OCI-LY7 (cell line): ENCODE results near the gene PRR35. TPM values are rescaled to one million over a fixed set of nuclear protein-coding genes. Genes with fewer than 3 reads are reported as not detected.

Experiments used
- BruUV-seq: library from RNA; stranded (reverse); fragments of 400-500 nt; replicated peaks from 2 replicates; lab custom pipeline; 2021; lab: Mats Ljungman, UMichigan
- CTCF ChIA-PET: fragments of 300-600 bp; sonication (Branson Sonifier 250); formaldehyde crosslinking; loops from one replicate; lab custom pipeline; 2022; ENCODE audit warnings: antibody characterized with exemption; ENCODE audit not compliant: unreplicated experiment; lab: Charles Lee
- POLR2A ChIA-PET: fragments of 300-600 bp; sonication (Branson Sonifier 250); formaldehyde crosslinking; loops from one replicate; lab custom pipeline; 2022; ENCODE audit warnings: antibody characterized with exemption; lab: Charles Lee
- DNase-seq: peaks from one replicate; pipeline ENCODE4 v3.0.0-alpha.2; 2015; ENCODE audit warnings: low spot score
- H2AFZ ChIP-seq: fragments of 200-600 bp; sonication (generic), shearing (Covaris generic); 2 replicates; pipeline ENCODE4 v1.6.1; 2014; ENCODE audit warnings: mild to moderate bottlenecking, antibody characterized with exemption, low read length, moderate library complexity
- H3K27ac ChIP-seq: fragments of 200-600 bp; sonication (generic); 2 replicates; pipeline ENCODE4 v1.5.1; 2014; ENCODE audit warnings: mixed run types, low read depth, mild to moderate bottlenecking, moderate library complexity, low read length, inconsistent platforms; ENCODE audit not compliant: poor library complexity, severe bottlenecking
- H3K36me3 ChIP-seq: fragments of 200-600 bp; sonication (generic); 2 replicates; pipeline ENCODE4 v1.6.1; 2014; ENCODE audit warnings: mild to moderate bottlenecking, antibody characterized with exemption, low read length, moderate library complexity, mixed read lengths; ENCODE audit not compliant: insufficient read depth
- H3K4me1 ChIP-seq: fragments of 200-600 bp; sonication (generic); 2 replicates; pipeline ENCODE4 v1.5.1; 2014; ENCODE audit warnings: mild to moderate bottlenecking, low read length; ENCODE audit not compliant: insufficient read depth, poor library complexity, severe bottlenecking
- H3K4me2 ChIP-seq: fragments of 200-600 bp; sonication (generic); 2 replicates; pipeline ENCODE4 v1.6.1; 2014; ENCODE audit warnings: mild to moderate bottlenecking, low read length
- H3K4me3 ChIP-seq: fragments of 200-600 bp; sonication (generic); 2 replicates; pipeline ENCODE4 v1.5.1; 2014; ENCODE audit warnings: mild to moderate bottlenecking, low read depth, low read length; ENCODE audit not compliant: poor library complexity, severe bottlenecking
- H3K79me2 ChIP-seq: fragments of 200-600 bp; sonication (generic); 2 replicates; pipeline ENCODE4 v1.6.1; 2016; ENCODE audit warnings: low read depth, mild to moderate bottlenecking, low read length, moderate library complexity, mixed read lengths; ENCODE audit not compliant: insufficient read depth
- H3K9me2 ChIP-seq: fragments of 200-600 bp; sonication (generic); 2 replicates; pipeline ENCODE4 v1.6.1; 2016; ENCODE audit warnings: mild to moderate bottlenecking, low read length, mixed read lengths; ENCODE audit not compliant: insufficient read depth
- H3K9me3 ChIP-seq: fragments of 200-600 bp; sonication (generic); 2 replicates; pipeline ENCODE4 v1.6.1; 2014; ENCODE audit warnings: mild to moderate bottlenecking, mixed run types, low read length, mixed read lengths
- H4K20me1 ChIP-seq: fragments of 200-600 bp; sonication (generic); 2 replicates; pipeline ENCODE4 v1.6.1; 2014; ENCODE audit warnings: mild to moderate bottlenecking, antibody characterized with exemption, low read length, moderate library complexity, mixed read lengths; ENCODE audit not compliant: insufficient read depth
- CTCF ChIP-seq: fragments of 200-600 bp; sonication (generic); conservative IDR thresholded peaks from 2 replicates; pipeline ENCODE4 v1.5.1; 2014; ENCODE audit warnings: mild to moderate bottlenecking, antibody characterized with exemption, low read length, moderate library complexity, mixed read lengths
- EZH2phosphoT487 ChIP-seq: fragments of 200-600 bp; sonication (generic); IDR thresholded peaks from 2 replicates; pipeline ENCODE4 v1.6.1; 2018; ENCODE audit warnings: low read depth, borderline replicate concordance, mild to moderate bottlenecking, mixed run types, antibody characterized with exemption, low read length, moderate library complexity, mixed read lengths
- intact Hi-C: fragments of 100-400 bp; cut with micrococcal nuclease; formaldehyde crosslinking; loops from one replicate; pipeline ENCODE4 v1.10.0; 2022; ENCODE audit not compliant: unreplicated experiment
- total RNA-seq, 2 experiments: library from RNA; depleted of rRNA in 1 of 2; stranded (reverse); fragments of >200 nt in 1 of 2; shearing (Covaris generic) in 1 of 2; gene quantifications; 2 replicates each; pipeline ENCODE4 v1.2.3, GENCODE V29; 2014 to 2022

The PRR35 gene
- total RNA-seq, 2 experiments from 2014 or later, result not detected

DNA sequence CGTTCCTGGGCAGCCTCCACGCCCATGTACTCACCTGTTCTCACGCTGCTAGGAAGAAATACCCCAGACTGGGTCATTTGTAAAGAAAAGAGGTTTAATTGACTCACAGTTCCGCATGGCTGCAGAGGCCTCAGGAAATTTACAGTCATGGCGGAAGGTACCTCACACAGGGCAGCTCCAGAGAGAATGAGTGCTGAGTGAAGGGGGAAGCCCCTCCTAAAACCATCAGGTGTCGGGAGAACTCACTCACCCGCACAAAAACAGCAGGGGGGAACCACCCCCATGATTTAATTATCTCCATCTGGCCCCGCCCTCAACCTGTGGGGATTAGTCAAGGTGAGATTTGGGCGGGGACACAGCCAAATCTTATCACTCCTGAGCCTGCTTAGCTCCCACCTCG lies 47.8 kb downstream of the PRR35 start:
- H2AFZ ChIP-seq, result no peak overlapping the region
- no peak for DNase-seq
- no peak overlapping the region for H3K27ac ChIP-seq
- ChIA-PET POLR2A (no interaction called here), CTCF (no interaction called here)
- H3K4me1 ChIP-seq, result no peaks in the 10 kb centered on the region
- 0 out of 2 replicates have a peak, but pooled peaks cover 5% of the 10 kb centered on the region for H3K9me3 ChIP-seq
- no peaks in the 10 kb centered on the region for H3K9me2 ChIP-seq
- no peak overlapping the region for H3K4me3 ChIP-seq
- TF ChIP-seq CTCF (no peak), EZH2phosphoT487 (no peak)
- H4K20me1 ChIP-seq, result no peaks in the 10 kb centered on the region
- BruUV-seq, result no TSS peak
- H3K36me3 ChIP-seq, result peaks cover 7% of the 10 kb centered on the region; the same call in 1 of the 2 replicates
- H3K4me2 ChIP-seq, result no peak overlapping the region
- H3K79me2 ChIP-seq, result no peaks in the 10 kb centered on the region
- intact Hi-C loops, result no loop called here

DNA sequence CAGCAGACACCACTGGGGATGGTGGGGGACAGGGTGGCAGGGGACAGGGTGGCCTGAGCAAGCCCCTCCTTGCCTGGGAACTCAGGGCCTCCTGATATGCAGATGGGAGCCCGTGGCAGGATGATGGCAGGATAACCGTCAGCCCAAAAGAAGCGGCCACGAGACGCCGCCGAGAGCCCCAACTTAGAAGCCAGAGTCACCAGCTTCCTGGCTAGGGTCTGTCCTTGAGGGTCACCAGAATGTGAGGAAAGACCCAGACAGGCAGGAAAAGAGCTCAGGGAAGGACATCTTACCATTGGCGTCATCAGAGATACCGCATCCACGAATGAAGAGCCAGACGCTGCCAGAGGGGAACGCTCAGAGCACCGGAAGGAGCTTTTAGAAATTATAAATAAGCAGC lies 49.1 kb downstream of the PRR35 start:
- TF ChIP-seq EZH2phosphoT487 (no peak), CTCF (no peak)
- no peak overlapping the region for H3K4me3 ChIP-seq
- H3K4me1 ChIP-seq, result no peaks in the 10 kb centered on the region
- CTCF ChIA-PET, result no interaction called here
- H3K9me2 ChIP-seq, result no peaks in the 10 kb centered on the region
- 0 out of 2 replicates have a peak, but pooled peaks cover 5% of the 10 kb centered on the region for H3K9me3 ChIP-seq
- no peak overlapping the region for H2AFZ ChIP-seq
- POLR2A ChIA-PET, result no interaction called here
- H3K79me2 ChIP-seq, result no peaks in the 10 kb centered on the region
- BruUV-seq, result no TSS peak
- H3K27ac ChIP-seq, result no peak overlapping the region
- no peaks in the 10 kb centered on the region for H4K20me1 ChIP-seq
- DNase-seq, result no peak
- H3K36me3 ChIP-seq, result peaks cover 7% of the 10 kb centered on the region; the same call in 1 of the 2 replicates
- intact Hi-C loops, result no loop called here
- H3K4me2 ChIP-seq, result no peak overlapping the region

DNA sequence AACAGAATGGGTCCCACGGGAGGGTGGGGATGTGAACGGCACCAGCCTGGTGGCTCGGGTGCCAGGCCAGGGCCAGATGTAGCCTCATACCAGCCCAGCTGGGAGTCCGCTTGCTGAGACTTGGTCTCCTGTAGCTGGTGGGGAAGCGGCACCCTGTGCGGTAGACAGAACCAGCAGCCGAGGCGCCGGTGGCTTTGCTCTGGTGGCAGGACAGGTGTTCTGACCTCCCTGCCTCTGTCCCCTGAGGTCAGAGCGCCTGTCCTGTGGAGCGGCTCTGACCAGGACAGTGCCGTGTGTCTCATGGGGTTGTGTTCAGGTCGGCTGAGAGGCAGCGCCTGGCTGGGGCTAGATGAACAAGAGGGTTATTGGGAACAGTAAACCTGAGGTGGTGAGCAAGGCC lies 49.8 kb downstream of the PRR35 start:
- no TSS peak for BruUV-seq
- TF ChIP-seq EZH2phosphoT487 (no peak), CTCF (no peak)
- no peak overlapping the region for H3K4me2 ChIP-seq
- 0 out of 2 replicates have a peak, but pooled peaks cover 3% of the 10 kb centered on the region for H3K9me3 ChIP-seq
- no peak overlapping the region for H2AFZ ChIP-seq
- DNase-seq, result no peak
- H3K36me3 ChIP-seq, result peaks cover 7% of the 10 kb centered on the region; the same call in 1 of the 2 replicates
- H3K4me3 ChIP-seq, result no peak overlapping the region
- H3K4me1 ChIP-seq, result no peaks in the 10 kb centered on the region
- no peaks in the 10 kb centered on the region for H4K20me1 ChIP-seq
- no peaks in the 10 kb centered on the region for H3K79me2 ChIP-seq
- POLR2A ChIA-PET, result no interaction called here
- no peak overlapping the region for H3K27ac ChIP-seq
- intact Hi-C loops, result no loop called here
- CTCF ChIA-PET, result interaction anchor here (0.6 kb wide), 1 partner anchor 127 kb away, joined by 3 read pairs; no protein-coding TSS in a partner anchor
- no peaks in the 10 kb centered on the region for H3K9me2 ChIP-seq
